Heart right ventricle (tissue), 16 donors: ENCODE data around the gene DDX60. TPM values are rescaled to one million over a fixed set of nuclear protein-coding genes. Genes with fewer than 3 reads are reported as not detected.

Source experiments
- ATAC-seq, 8 donors: fragments of 200-7000 bp; cut with Tn5 transposase; one replicate each; pipeline ENCODE4 v1.9.1; 2020; ENCODE audit warnings: mild to moderate bottlenecking in 8 of 8, moderate library complexity in 8 of 8, moderate number of reproducible peaks in 1 of 8
- DNase-seq, 2 donors: peaks; one replicate each; pipeline ENCODE4 v3.0.0-alpha.2; 2020
- H3K27ac ChIP-seq, 10 donors: fragments of 200-600 bp; sonication (generic) in 2 of 10; one replicate each; pipeline versions ENCODE4 v1.5.0 to v1.8.0; 2020 to 2022; ENCODE audit warnings: mild to moderate bottlenecking in 3 of 10
- H3K27me3 ChIP-seq, 7 donors: fragments of 200-600 bp; one replicate each; pipeline ENCODE4 v1.8.0; 2021 to 2022; ENCODE audit warnings: mild to moderate bottlenecking in 2 of 7
- H3K36me3 ChIP-seq, 9 donors: fragments of 200-600 bp; sonication (generic) in 1 of 9; one replicate each; pipeline versions ENCODE4 v1.5.0 to v1.8.0; 2020 to 2022; ENCODE audit warnings: mild to moderate bottlenecking in 2 of 9
- H3K4me1 ChIP-seq, 9 donors: fragments of 200-600 bp; sonication (generic) in 1 of 9; one replicate each; pipeline versions ENCODE4 v1.5.0 to v1.8.0; 2020 to 2022; ENCODE audit warnings: mild to moderate bottlenecking in 4 of 9
- H3K4me3 ChIP-seq, 10 donors: fragments of 200-600 bp; sonication (generic) in 2 of 10; one replicate each; pipeline versions ENCODE4 v1.5.0 to v1.8.0; 2020 to 2022; ENCODE audit warnings: mild to moderate bottlenecking in 7 of 10, moderate library complexity in 2 of 10
- H3K9me3 ChIP-seq, 11 donors: fragments of 200-600 bp in 10 of 11; sonication (generic) in 2 of 11; one replicate each; pipeline versions ENCODE4 v1.5.0 to v1.8.0; 2013 to 2022; ENCODE audit warnings: mild to moderate bottlenecking in 2 of 11, control low read depth in 1 of 11, moderate library complexity in 1 of 11
- WGBS, 2 donors: extraction: QIAGEN DNeasy Blood & Tissue Kit; methylation state at CpG; one replicate each; pipeline ENCODE4 v1.1.7; 2013; ENCODE audit warnings: inconsistent platforms in 1 of 2; 5-methylcytosine and 5-hydroxymethylcytosine counted together
- intact Hi-C, 10 donors: fragments of 100-400 bp; cut with DNase I; formaldehyde crosslinking; loops; one replicate each; pipeline versions ENCODE4 v1.11.1 to v1.14.2; 2022
- long read RNA-seq, 3 donors: library from polyadenylated mRNA; unstranded; transcript quantifications; one replicate each; pipeline ENCODE4 v2.0.0, GENCODE V29; 2020 to 2021
- polyA plus RNA-seq, 2 donors: library from polyadenylated mRNA; stranded (reverse); fragments of 200-250 nt; gene quantifications; one replicate each; pipeline ENCODE4 v1.2.3, GENCODE V29; 2013
- total RNA-seq, 10 donors: library from RNA; stranded (reverse); fragmentation: NEBNext Ultra II Directional in 3 of 10; extraction: Animal tissue kit (Norgen Biotek cat#: 25700) in 3 of 10; gene quantifications; one replicate each; pipeline versions ENCODE4 v1.2.1 to v1.2.4, GENCODE V29; 2021 to 2023
- TF ChIP-seq, protein P1 (sequence below), 9 donors: fragments of 200-600 bp; sonication (generic) in 2 of 9; IDR thresholded peaks; one replicate each; pipeline versions ENCODE4 v1.5.0 to v1.8.0; 2021 to 2022; ENCODE audit warnings: antibody characterized with exemption in 9 of 9, mild to moderate bottlenecking in 5 of 9, moderate library complexity in 1 of 9
- donor health status: Arrhythmogenic right ventricular cardiomyopathy.
- donor health status: ischemic (EF 13 %, LVEDD 7.1; RV severe dilation, severe dysfunction).
- donor health status: healthy with polysubstance abuse.
- donor health status: DM: no; HTN: yes; CAD: no.
- donor health status: DM: no; HTN: no; CAD: no.
- donor health status: ischemic (EF 25% LVEDD 6.9; RV normal size, moderate dysfunction).
- donor health status: ischemic (EF 25% LVEDD 5.7; RV mildly dilated, moderate dysfunction).
- donor health status: healthy.
- donor health status: DM: yes; HTN: yes; CAD: no.
- donor health status: Ischemic cardiomyopathy.
- donor health status: ischemic (EF 35%, LVEDD 5.7; RV mildly dilated, moderate dysfunction).
- donor health status: nonischemic (EF 11% LVEDD 7.7; RV severe dilation, severe dysfunction).
- donor health status: DM: yes; HTN: yes; CAD: no.
- donor health status: PGD.
- donor health status: ischemic (EF 29% LVEDD 5.4; RV normal size, mild dysfunction).
- donor health status: nonischemic (EF 23%, LVEDD 6.1; RV moderate dilation, normal function).

DDX60 gene, protein sequence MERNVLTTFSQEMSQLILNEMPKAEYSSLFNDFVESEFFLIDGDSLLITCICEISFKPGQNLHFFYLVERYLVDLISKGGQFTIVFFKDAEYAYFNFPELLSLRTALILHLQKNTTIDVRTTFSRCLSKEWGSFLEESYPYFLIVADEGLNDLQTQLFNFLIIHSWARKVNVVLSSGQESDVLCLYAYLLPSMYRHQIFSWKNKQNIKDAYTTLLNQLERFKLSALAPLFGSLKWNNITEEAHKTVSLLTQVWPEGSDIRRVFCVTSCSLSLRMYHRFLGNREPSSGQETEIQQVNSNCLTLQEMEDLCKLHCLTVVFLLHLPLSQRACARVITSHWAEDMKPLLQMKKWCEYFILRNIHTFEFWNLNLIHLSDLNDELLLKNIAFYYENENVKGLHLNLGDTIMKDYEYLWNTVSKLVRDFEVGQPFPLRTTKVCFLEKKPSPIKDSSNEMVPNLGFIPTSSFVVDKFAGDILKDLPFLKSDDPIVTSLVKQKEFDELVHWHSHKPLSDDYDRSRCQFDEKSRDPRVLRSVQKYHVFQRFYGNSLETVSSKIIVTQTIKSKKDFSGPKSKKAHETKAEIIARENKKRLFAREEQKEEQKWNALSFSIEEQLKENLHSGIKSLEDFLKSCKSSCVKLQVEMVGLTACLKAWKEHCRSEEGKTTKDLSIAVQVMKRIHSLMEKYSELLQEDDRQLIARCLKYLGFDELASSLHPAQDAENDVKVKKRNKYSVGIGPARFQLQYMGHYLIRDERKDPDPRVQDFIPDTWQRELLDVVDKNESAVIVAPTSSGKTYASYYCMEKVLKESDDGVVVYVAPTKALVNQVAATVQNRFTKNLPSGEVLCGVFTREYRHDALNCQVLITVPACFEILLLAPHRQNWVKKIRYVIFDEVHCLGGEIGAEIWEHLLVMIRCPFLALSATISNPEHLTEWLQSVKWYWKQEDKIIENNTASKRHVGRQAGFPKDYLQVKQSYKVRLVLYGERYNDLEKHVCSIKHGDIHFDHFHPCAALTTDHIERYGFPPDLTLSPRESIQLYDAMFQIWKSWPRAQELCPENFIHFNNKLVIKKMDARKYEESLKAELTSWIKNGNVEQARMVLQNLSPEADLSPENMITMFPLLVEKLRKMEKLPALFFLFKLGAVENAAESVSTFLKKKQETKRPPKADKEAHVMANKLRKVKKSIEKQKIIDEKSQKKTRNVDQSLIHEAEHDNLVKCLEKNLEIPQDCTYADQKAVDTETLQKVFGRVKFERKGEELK (N-terminal part only)
- total RNA-seq (10 to 100 TPM in 4 of 10 donors, 1 to 10 TPM in 6; 6.3 to 21.5 (median 8.4) TPM), polyA plus RNA-seq (1 to 10 TPM; 2.3 to 4.2 TPM)
- long read RNA-seq, donor 1, full-length matches to known transcripts = 1 of 4 reads
- long read RNA-seq, donor 1, partial matches to known transcripts = 2 of 4 reads
- long read RNA-seq, donor 1, other reads (novel, unspliced or antisense) = 1 of 4 reads
- long read RNA-seq, donor 2, full-length matches to known transcripts = 4 of 5 reads
- long read RNA-seq, donor 2, partial matches to known transcripts = 1 of 5 reads
- long read RNA-seq, donor 2, other reads (novel, unspliced or antisense) = 0 of 5 reads
- long read RNA-seq, donor 3, full-length matches to known transcripts = 1 of 5 reads
- long read RNA-seq, donor 3, partial matches to known transcripts = 4 of 5 reads
- long read RNA-seq, donor 3, other reads (novel, unspliced or antisense) = 0 of 5 reads

DNA sequence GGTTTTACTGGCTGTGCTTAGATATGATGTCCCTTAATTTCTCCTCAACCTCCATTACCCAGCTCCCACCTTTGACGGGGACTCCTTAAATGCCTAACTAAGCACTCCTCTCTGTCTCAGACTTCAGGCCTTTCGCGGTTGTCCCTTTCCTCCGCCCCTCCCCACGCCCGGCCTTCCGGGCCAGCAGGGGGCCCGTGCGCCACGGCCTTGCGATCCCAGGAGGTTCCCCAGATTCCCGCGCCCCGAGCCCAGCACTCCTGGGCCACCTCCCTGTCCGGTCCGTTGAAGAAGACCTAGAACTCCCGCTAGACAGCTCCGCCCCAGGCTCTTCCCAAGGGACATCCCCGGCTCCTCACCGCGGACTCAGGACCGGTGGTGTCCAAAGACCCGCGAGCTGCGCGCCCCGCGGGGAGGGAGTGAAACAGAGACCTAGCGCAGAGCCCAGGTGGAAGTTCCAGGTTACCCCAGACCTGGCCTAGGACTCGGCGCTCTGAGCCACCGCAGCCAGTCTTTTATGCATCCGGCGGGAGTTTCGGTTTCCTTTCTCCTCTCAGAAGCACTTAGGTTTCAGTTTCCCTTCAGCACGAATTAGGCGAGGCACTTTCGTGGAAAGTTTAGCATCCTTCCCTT, at the start of gene DDX60:
TSS of gene DDX60 (minus strand) at position 487 of the 630 bp plus-strand sequence. CDS start 7,493 bp downstream, outside the sequence.
- ATAC-seq = peak; percentile 92 to 97 (median 96)
- peaks cover 0 to 26% (median 19%) of the 10 kb centered on the region in 9 donors for H3K4me1 ChIP-seq
- DNase-seq = peak; percentile 80 to 84
- 0 to 1% methylated on average over 38 of the region's 38 CpGs for WGBS, 2 donors
- no peaks in the 10 kb centered on the region for H3K9me3 ChIP-seq
- peak within 1 kb of the TSS; percentile 70 to 89 (median 80) for H3K4me3 ChIP-seq
- intact Hi-C loops = loop anchor here in 6 of 10 donors (1.0 to 10.0 kb wide), 7 partner anchors 86 to 234 kb away; partner anchors contain the start of gene DDX60L (in 4 of the 6)
- H3K27me3 ChIP-seq = no peaks in the 10 kb centered on the region
- TF ChIP-seq, protein P1, sequence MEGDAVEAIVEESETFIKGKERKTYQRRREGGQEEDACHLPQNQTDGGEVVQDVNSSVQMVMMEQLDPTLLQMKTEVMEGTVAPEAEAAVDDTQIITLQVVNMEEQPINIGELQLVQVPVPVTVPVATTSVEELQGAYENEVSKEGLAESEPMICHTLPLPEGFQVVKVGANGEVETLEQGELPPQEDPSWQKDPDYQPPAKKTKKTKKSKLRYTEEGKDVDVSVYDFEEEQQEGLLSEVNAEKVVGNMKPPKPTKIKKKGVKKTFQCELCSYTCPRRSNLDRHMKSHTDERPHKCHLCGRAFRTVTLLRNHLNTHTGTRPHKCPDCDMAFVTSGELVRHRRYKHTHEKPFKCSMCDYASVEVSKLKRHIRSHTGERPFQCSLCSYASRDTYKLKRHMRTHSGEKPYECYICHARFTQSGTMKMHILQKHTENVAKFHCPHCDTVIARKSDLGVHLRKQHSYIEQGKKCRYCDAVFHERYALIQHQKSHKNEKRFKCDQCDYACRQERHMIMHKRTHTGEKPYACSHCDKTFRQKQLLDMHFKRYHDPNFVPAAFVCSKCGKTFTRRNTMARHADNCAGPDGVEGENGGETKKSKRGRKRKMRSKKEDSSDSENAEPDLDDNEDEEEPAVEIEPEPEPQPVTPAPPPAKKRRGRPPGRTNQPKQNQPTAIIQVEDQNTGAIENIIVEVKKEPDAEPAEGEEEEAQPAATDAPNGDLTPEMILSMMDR (IDR thresholded peaks at IDR 0.05) = peak; percentile 34 to 69 (median 56)
- H3K27ac ChIP-seq = peak within 1 kb of the TSS; percentile 94 to 100 (median 98)
- peaks cover 0 to 8% (median 0%) of the 10 kb centered on the region in 9 donors for H3K36me3 ChIP-seq

DNA sequence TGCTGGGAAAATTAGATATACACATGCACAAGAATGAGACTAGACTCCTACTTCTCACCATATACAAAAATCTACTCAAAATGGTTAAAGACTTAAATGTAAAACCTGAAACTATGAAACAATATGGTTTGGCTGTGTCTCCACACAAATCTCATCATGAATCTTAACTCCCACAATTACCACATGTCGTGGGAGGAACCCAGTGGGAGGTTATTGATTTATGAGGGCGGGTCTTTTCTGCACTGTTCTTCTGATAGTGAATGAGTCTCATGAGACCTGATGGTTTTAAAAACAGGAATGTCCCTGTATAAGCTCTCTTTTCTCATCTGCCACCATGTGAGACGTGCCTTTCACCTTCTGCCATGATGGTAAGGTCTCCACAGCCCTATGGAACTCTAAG, 48.5 kb upstream of the DDX60 start:
- TF ChIP-seq, protein P1 (IDR thresholded peaks at IDR 0.05) = no peak
- Histone ChIP-seq H3K9me3 (peaks cover 0 to 15% (median 0%) of the 10 kb centered on the region in 11 donors), H3K4me1 (no peaks in the 10 kb centered on the region), H3K4me3 (no peak overlapping the region), H3K36me3 (peaks cover 0 to 72% (median 4%) of the 10 kb centered on the region in 9 donors), H3K27ac (no peak overlapping the region), H3K27me3 (no peaks in the 10 kb centered on the region)
- intact Hi-C loops = no loop called here
- WGBS, 2 donors = 94 to 98% methylated on average over 3 of the region's 3 CpGs
- no peak for ATAC-seq
- DNase-seq = no peak

DNA sequence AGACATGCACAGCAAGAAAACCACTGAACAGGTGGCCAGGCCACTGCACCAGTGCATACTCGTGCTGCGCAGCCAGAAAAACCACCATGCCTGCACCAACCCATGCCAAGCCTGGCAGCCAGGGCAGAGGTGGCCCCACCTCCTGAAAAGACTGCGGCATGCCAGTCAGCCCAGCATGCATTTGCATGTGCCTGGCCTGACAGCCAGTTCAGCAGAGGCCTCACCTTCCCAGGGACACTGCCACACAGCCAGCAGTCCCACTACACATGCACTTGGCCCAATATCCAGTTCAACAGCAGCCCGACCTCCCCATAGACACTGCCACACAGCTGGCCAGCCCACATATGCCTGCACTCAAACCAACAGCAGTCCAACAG, 43.5 kb upstream of the DDX60 start:
- WGBS, 2 donors = 70 to 74% methylated on average over 4 of the region's 4 CpGs
- H3K36me3 ChIP-seq = peaks cover 0 to 88% (median 14%) of the 10 kb centered on the region in 9 donors
- no peak for DNase-seq

More for the DNA sequence above, 43.5 kb upstream of the DDX60 start:
- H3K9me3 ChIP-seq = peaks cover 0 to 15% (median 0%) of the 10 kb centered on the region in 11 donors
- peak in 1 of 8 donors; percentile 44 for ATAC-seq
- no peak overlapping the region for H3K4me3 ChIP-seq
- no peaks in the 10 kb centered on the region for H3K4me1 ChIP-seq
- H3K27ac ChIP-seq = no peak overlapping the region
- intact Hi-C loops = no loop called here
- TF ChIP-seq, protein P1 (IDR thresholded peaks at IDR 0.05) = no peak
- H3K27me3 ChIP-seq = no peaks in the 10 kb centered on the region
